Pancreas (tissue), 10 donors: ENCODE measurements around the gene RAB3IL1. TPM values are rescaled to one million over a fixed set of nuclear protein-coding genes. Genes with fewer than 3 reads are reported as not detected.
A peak's percentile ranks its signal among the peaks of the same experiment; 100 is the strongest.

Experiments
- ATAC-seq, 4 donors: fragments of 200-7000 bp; cut with Tn5 transposase; one replicate each; pipeline versions ENCODE4 v1.8.0 to v1.9.1; 2020; ENCODE audit warnings: mild to moderate bottlenecking in 4 of 4, moderate library complexity in 4 of 4
- DNase-seq, 6 donors: peaks; one replicate each; pipeline ENCODE4 v3.0.0-alpha.2; 2020
- FAIRE-seq: peaks from 2 replicates; lab custom pipeline; 2012; peaks lifted over from hg19 to GRCh38; lab: Jason Lieb, UNC
- H3K27ac ChIP-seq, 4 donors: fragments of 200-600 bp; sonication (generic); 1 replicate in 3 of 4; 2 replicates in 1 of 4; pipeline versions ENCODE4 v1.5.0 to v1.8.0; 2020
- H3K27me3 ChIP-seq, 4 donors: fragments of 200-600 bp; one replicate each; pipeline ENCODE4 v1.8.0; 2021
- H3K36me3 ChIP-seq, 3 donors: fragments of 200-600 bp; sonication (generic) in 1 of 3; one replicate each; pipeline versions ENCODE4 v1.5.0 to v1.8.0; 2020 to 2021
- H3K4me1 ChIP-seq, 3 donors: fragments of 200-600 bp; one replicate each; pipeline ENCODE4 v1.8.0; 2021
- H3K4me3 ChIP-seq, 4 donors: fragments of 200-600 bp; sonication (generic) in 2 of 4; one replicate each; pipeline versions ENCODE4 v1.5.0 to v1.8.0; 2020 to 2021
- H3K9me3 ChIP-seq, 4 donors: fragments of 200-600 bp; one replicate each; pipeline ENCODE4 v1.8.0; 2021
- WGBS, 2 donors: extraction: QIAGEN DNeasy Blood & Tissue Kit; methylation state at CpG; one replicate each; pipeline ENCODE4 v1.1.7; 2013; 5-methylcytosine and 5-hydroxymethylcytosine counted together
- intact Hi-C, 3 donors: fragments of 100-400 bp; cut with DNase I; formaldehyde crosslinking; loops; one replicate each; pipeline versions ENCODE4 v1.11.1 to v1.14.2; 2022
- polyA plus RNA-seq, 2 donors: library from polyadenylated mRNA; stranded (reverse); fragments of 200-250 nt; gene quantifications; one replicate each; pipeline ENCODE4 v1.2.3, GENCODE V29; 2013
- total RNA-seq, 6 donors: library from RNA; stranded (reverse); fragmentation: NEBNext Ultra II Directional in 4 of 6; extraction: Animal tissue kit (Norgen Biotek cat#: 25700) in 4 of 6; gene quantifications; one replicate each; pipeline versions ENCODE4 v1.2.1 to v1.2.4, GENCODE V29; 2021 to 2023
- TF ChIP-seq, protein P1 (sequence below), 4 donors: fragments of 200-600 bp; sonication (generic) in 3 of 4; IDR thresholded peaks; one replicate each; pipeline versions ENCODE4 v1.5.0 to v1.8.0; 2021; ENCODE audit warnings: antibody characterized with exemption in 4 of 4
- donor health status: healthy with polysubstance abuse.
- donor health status: DM: no; HTN: no; CAD: no; lungs with moderate emphysema.
- donor health status: DM: no; HTN: no; CAD: no.
- donor health status: control.
- donor health status: control.
- donor health status: Bipolar disorder and iron deficiency.
- donor health status: DM: yes; HTN: yes; CAD: no.
- donor health status: DM: no; HTN: no; CAD: no.
- donor health status: DM: no; HTN: no; CAD: no.
- donor health status: DM: yes; HTN: yes; CAD: no.

RAB3IL1 gene
- total and polyA plus RNA-seq, 8 donors = 1.9 to 5.6 (median 3.2) TPM

- DNase-seq (peak in 1 of 6 donors; percentile 80), FAIRE-seq (no peak), ATAC-seq (peak in 1 of 4 donors; percentile 2)
- Histone ChIP-seq H3K36me3 (no peaks in the 10 kb centered on the region), H3K27ac (no peak overlapping the region), H3K4me1 (no peaks in the 10 kb centered on the region), H3K4me3 (no peak overlapping the region), H3K9me3 (no peaks in the 10 kb centered on the region), H3K27me3 (no peaks in the 10 kb centered on the region)
- TF ChIP-seq, protein P1, sequence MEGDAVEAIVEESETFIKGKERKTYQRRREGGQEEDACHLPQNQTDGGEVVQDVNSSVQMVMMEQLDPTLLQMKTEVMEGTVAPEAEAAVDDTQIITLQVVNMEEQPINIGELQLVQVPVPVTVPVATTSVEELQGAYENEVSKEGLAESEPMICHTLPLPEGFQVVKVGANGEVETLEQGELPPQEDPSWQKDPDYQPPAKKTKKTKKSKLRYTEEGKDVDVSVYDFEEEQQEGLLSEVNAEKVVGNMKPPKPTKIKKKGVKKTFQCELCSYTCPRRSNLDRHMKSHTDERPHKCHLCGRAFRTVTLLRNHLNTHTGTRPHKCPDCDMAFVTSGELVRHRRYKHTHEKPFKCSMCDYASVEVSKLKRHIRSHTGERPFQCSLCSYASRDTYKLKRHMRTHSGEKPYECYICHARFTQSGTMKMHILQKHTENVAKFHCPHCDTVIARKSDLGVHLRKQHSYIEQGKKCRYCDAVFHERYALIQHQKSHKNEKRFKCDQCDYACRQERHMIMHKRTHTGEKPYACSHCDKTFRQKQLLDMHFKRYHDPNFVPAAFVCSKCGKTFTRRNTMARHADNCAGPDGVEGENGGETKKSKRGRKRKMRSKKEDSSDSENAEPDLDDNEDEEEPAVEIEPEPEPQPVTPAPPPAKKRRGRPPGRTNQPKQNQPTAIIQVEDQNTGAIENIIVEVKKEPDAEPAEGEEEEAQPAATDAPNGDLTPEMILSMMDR (IDR thresholded peaks at IDR 0.05) = no peak
- intact Hi-C loops = loop anchor here in 2 of 3 donors (2.0 to 10.0 kb wide), 4 partner anchors 49 to 184 kb away; no protein-coding TSS in a partner anchor
- WGBS, 2 donors = 66 to 76% methylated on average over 9 of the region's 9 CpGs
These were observed 19.2 kb downstream of the RAB3IL1 start for GRCh38 chr11:61898247-61898582.

GRCh38 chr11:61897387-61898246 lies 19.7 kb downstream of the RAB3IL1 start:
- WGBS, 2 donors = 60 to 67% methylated on average over 16 to 17 of the region's 17 CpGs
- intact Hi-C loops = loop anchor here in 2 of 3 donors (2.0 to 10.0 kb wide), 4 partner anchors 49 to 185 kb away; no protein-coding TSS in a partner anchor
- FAIRE-seq = no peak
- no peaks in the 10 kb centered on the region for H3K27me3 ChIP-seq
- no peaks in the 10 kb centered on the region for H3K36me3 ChIP-seq
- H3K4me1 ChIP-seq = no peaks in the 10 kb centered on the region
- ATAC-seq = peak; percentile 73 to 84 (median 80)
- no peak overlapping the region for H3K4me3 ChIP-seq
- H3K9me3 ChIP-seq = no peaks in the 10 kb centered on the region
- H3K27ac ChIP-seq = no peak overlapping the region
- DNase-seq = peak; percentile 56 to 90 (median 82)
- TF ChIP-seq, protein P1 (IDR thresholded peaks at IDR 0.05) = peak; percentile 78 to 82 (median 80)

- TF ChIP-seq, protein P1 (IDR thresholded peaks at IDR 0.05) = no peak
- no peaks in the 10 kb centered on the region for H3K27me3 ChIP-seq
- no peak for FAIRE-seq
- H3K36me3 ChIP-seq = no peaks in the 10 kb centered on the region
- no peaks in the 10 kb centered on the region for H3K9me3 ChIP-seq
- no peak for DNase-seq
- no peak overlapping the region for H3K27ac ChIP-seq
- no peak overlapping the region for H3K4me3 ChIP-seq
- no peak for ATAC-seq
- no peaks in the 10 kb centered on the region for H3K4me1 ChIP-seq
- 64 to 76% methylated on average over 15 of the region's 15 CpGs for WGBS, 2 donors
- intact Hi-C loops = loop anchor here in 2 of 3 donors (5.0 to 10.0 kb wide), 3 partner anchors 92 to 185 kb away; no protein-coding TSS in a partner anchor
These were observed 20.5 kb downstream of the RAB3IL1 start for GRCh38 chr11:61896665-61897386.

DNA sequence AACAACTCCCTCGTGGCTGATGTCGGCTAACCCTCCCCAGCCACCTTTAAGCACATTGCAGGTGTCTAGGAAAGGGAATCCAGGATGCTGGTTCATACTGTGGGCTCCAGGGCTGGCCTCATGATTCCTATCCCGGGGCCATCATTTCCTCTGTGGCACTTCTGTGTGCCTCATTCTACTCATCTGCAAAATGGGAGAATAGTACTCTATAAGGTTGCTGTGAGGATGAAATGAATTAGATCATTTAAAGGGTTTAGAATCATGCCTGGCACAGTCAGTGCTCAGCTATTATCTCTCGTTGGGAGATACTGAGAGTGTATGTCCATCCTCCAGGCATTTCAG lies 21.7 kb downstream of the RAB3IL1 start:
- ATAC-seq (no peak), FAIRE-seq (no peak), DNase-seq (no peak)
- no peak overlapping the region for H3K4me3 ChIP-seq
- H3K4me1 ChIP-seq = peaks cover 0 to under 1% (median 0%) of the 10 kb centered on the region in 3 donors
- no peaks in the 10 kb centered on the region for H3K36me3 ChIP-seq
- H3K9me3 ChIP-seq = no peaks in the 10 kb centered on the region
- WGBS, 2 donors = 52 to 66% methylated on average over 4 of the region's 4 CpGs
- intact Hi-C loops = loop anchor here in 2 of 3 donors (5.0 to 10.0 kb wide), 3 partner anchors 91 to 187 kb away; no protein-coding TSS in a partner anchor
- no peak overlapping the region for H3K27ac ChIP-seq
- no peaks in the 10 kb centered on the region for H3K27me3 ChIP-seq
- TF ChIP-seq, protein P1 (IDR thresholded peaks at IDR 0.05) = no peak
